ENCODE measurements around the gene BTBD16. TPM values are rescaled to one million over a fixed set of nuclear protein-coding genes. Genes with fewer than 3 reads are reported as not detected.

BTBD16 gene
- total RNA-seq, 4 donors from 2014 or later = 0.42 to 1.2 TPM; not detected in 2

GRCh38 chr10:122257041-122257440, 14.1 kb upstream of the BTBD16 start:
- peaks cover 0 to 9% (median 0%) of the 10 kb centered on the region in 4 donors for H3K4me1 ChIP-seq
- H3K27ac ChIP-seq = no peak overlapping the region
- no peaks in the 10 kb centered on the region for H3K27me3 ChIP-seq
- no peak for DNase-seq (ENCODE audit: low spot score in 2 of 2)
- H3K9me3 ChIP-seq = peaks cover 0 to 8% (median 5%) of the 10 kb centered on the region in 4 donors
- no peak for TF ChIP-seq EP300 (IDR thresholded peaks at IDR 0.05)
- TF ChIP-seq POLR2A (IDR thresholded peaks at IDR 0.05) = no peak
- no peak for TF ChIP-seq CTCF (IDR thresholded peaks at IDR 0.05)
- 67 to 70% methylated on average over 3 of the region's 3 CpGs for WGBS, 2 donors
- H3K4me3 ChIP-seq = no peak overlapping the region
- H3K36me3 ChIP-seq = peaks cover 0 to 28% (median 0%) of the 10 kb centered on the region in 3 donors

GRCh38 chr10:122258136-122259074, 12.7 kb upstream of the BTBD16 start:
- H3K9me3 ChIP-seq = peaks cover 0 to 20% (median 7%) of the 10 kb centered on the region in 4 donors
- H3K36me3 ChIP-seq = peaks cover 0 to 18% (median 0%) of the 10 kb centered on the region in 3 donors
- H3K27ac ChIP-seq = peak overlapping the region in 1 of 4 donors; percentile 4
- no peak for DNase-seq (ENCODE audit: low spot score in 2 of 2)
- H3K4me1 ChIP-seq = peaks cover 0 to 9% (median 0%) of the 10 kb centered on the region in 4 donors
- no peaks in the 10 kb centered on the region for H3K27me3 ChIP-seq
- 64 to 65% methylated on average over 23 to 25 of the region's 25 CpGs for WGBS, 2 donors
- TF ChIP-seq CTCF (IDR thresholded peaks at IDR 0.05) = no peak
- TF ChIP-seq POLR2A (IDR thresholded peaks at IDR 0.05) = no peak
- TF ChIP-seq EP300 (IDR thresholded peaks at IDR 0.05) = no peak
- H3K4me3 ChIP-seq = no peak overlapping the region

- TF ChIP-seq CTCF (IDR thresholded peaks at IDR 0.05) = no peak
- no peak for TF ChIP-seq POLR2A (IDR thresholded peaks at IDR 0.05)
- no peak for TF ChIP-seq EP300 (IDR thresholded peaks at IDR 0.05)
- Histone ChIP-seq H3K27me3 (no peaks in the 10 kb centered on the region), H3K9me3 (peaks cover 0 to 25% (median 8%) of the 10 kb centered on the region in 4 donors), H3K36me3 (peaks cover 0 to 14% (median 0%) of the 10 kb centered on the region in 3 donors), H3K4me3 (no peak overlapping the region), H3K27ac (no peak overlapping the region), H3K4me1 (peaks cover 0 to 9% (median 0%) of the 10 kb centered on the region in 4 donors)
- DNase-seq (ENCODE audit: low spot score in 2 of 2) = no peak
- 58 to 79% methylated on average over 4 of the region's 4 CpGs for WGBS, 2 donors
Observed at GRCh38 chr10:122259075-122259466, 12.0 kb upstream of the BTBD16 start.

- TF ChIP-seq POLR2A (IDR thresholded peaks at IDR 0.05) (no peak), CTCF (IDR thresholded peaks at IDR 0.05) (no peak), EP300 (IDR thresholded peaks at IDR 0.05) (no peak)
- WGBS, 2 donors = 70 to 98% methylated on average over 1 of the region's 1 CpG
- Histone ChIP-seq H3K4me1 (peaks cover 0 to 9% (median 0%) of the 10 kb centered on the region in 4 donors), H3K9me3 (peaks cover 0 to 25% (median 8%) of the 10 kb centered on the region in 4 donors), H3K36me3 (peaks cover 0 to 8% (median 0%) of the 10 kb centered on the region in 3 donors), H3K27me3 (no peaks in the 10 kb centered on the region), H3K27ac (no peak overlapping the region), H3K4me3 (no peak overlapping the region)
- DNase-seq (ENCODE audit: low spot score in 2 of 2) = no peak
Observed at GRCh38 chr10:122261584-122261983, 9.5 kb upstream of the BTBD16 start.

GRCh38 chr10:122263971-122264370, 7.1 kb upstream of the BTBD16 start:
- no peak overlapping the region for H3K27ac ChIP-seq
- no peak overlapping the region for H3K4me3 ChIP-seq
- 19 to 27% methylated on average over 1 of the region's 1 CpG for WGBS, 2 donors
- peaks cover 0 to 6% (median 0%) of the 10 kb centered on the region in 4 donors for H3K4me1 ChIP-seq
- no peaks in the 10 kb centered on the region for H3K36me3 ChIP-seq
- peaks cover 0 to 25% (median 8%) of the 10 kb centered on the region in 4 donors for H3K9me3 ChIP-seq
- no peak for TF ChIP-seq EP300 (IDR thresholded peaks at IDR 0.05)
- no peak for TF ChIP-seq POLR2A (IDR thresholded peaks at IDR 0.05)
- TF ChIP-seq CTCF (IDR thresholded peaks at IDR 0.05) = no peak
- DNase-seq (ENCODE audit: low spot score in 2 of 2) = no peak
- H3K27me3 ChIP-seq = no peaks in the 10 kb centered on the region

All from tibial nerve (tissue), 4 donors.